Chondrocyte (in vitro differentiated cells): ENCODE measurements around the gene ZSCAN20. TPM values are rescaled to one million over a fixed set of nuclear protein-coding genes. Genes with fewer than 3 reads are reported as not detected.

Experiments
- DNase-seq: peaks from one replicate; pipeline ENCODE4 v3.0.0; 2021; ENCODE audit warnings: mixed read lengths, low spot score
- H3K27ac Mint-ChIP-seq: one replicate; pipeline ENCODE4 v1.8.0; 2021; ENCODE audit warnings: mild to moderate bottlenecking, moderate library complexity, mixed read lengths; ENCODE audit not compliant: unreplicated experiment
- H3K27me3 Mint-ChIP-seq: 2 replicates; pipeline ENCODE4 v1.8.0; 2021; ENCODE audit warnings: low read depth, mixed read lengths
- H3K36me3 Mint-ChIP-seq: 2 replicates; pipeline ENCODE4 v1.8.0; 2021; ENCODE audit warnings: low read depth, mixed read lengths
- H3K4me1 Mint-ChIP-seq: 2 replicates; pipeline ENCODE4 v1.8.0; 2021; ENCODE audit warnings: low read depth, mild to moderate bottlenecking, mixed read lengths
- H3K4me3 Mint-ChIP-seq: one replicate; pipeline ENCODE4 v1.8.0; 2021; ENCODE audit warnings: mild to moderate bottlenecking, moderate library complexity, mixed read lengths; ENCODE audit not compliant: unreplicated experiment
- H3K9me3 Mint-ChIP-seq: 2 replicates; pipeline ENCODE4 v1.8.0; 2021; ENCODE audit warnings: low read depth, mixed read lengths
- CTCF ChIP-seq: fragments of 200-600 bp; sonication (generic); IDR thresholded peaks from 2 replicates; pipeline ENCODE4 v1.5.0; 2021; ENCODE audit warnings: antibody characterized with exemption, mild to moderate bottlenecking, moderate library complexity
- total RNA-seq: library from RNA; stranded (reverse); gene quantifications from 3 replicates; pipeline ENCODE4 v1.2.1, GENCODE V29; 2021

The ZSCAN20 gene
- total RNA-seq, 1 donor from 2014 or later: 4.4 TPM

GRCh38 chr1:33527934-33528333 is 55.5 kb downstream of the ZSCAN20 start:
- no peaks in the 10 kb centered on the region for H3K36me3 Mint-ChIP-seq
- H3K4me1 Mint-ChIP-seq: no peaks in the 10 kb centered on the region
- DNase-seq: no peak

GRCh38 chr1:33529957-33530356 is 57.5 kb downstream of the ZSCAN20 start:
- Mint-ChIP-seq H3K27ac (no peak overlapping the region), H3K27me3 (peaks cover 32% of the 10 kb centered on the region), H3K4me3 (no peak overlapping the region), H3K36me3 (no peaks in the 10 kb centered on the region), H3K4me1 (no peaks in the 10 kb centered on the region), H3K9me3 (peaks cover 4% of the 10 kb centered on the region)
- DNase-seq: no peak
- TF ChIP-seq CTCF: no peak

More at GRCh38 chr1:33527934-33528333, 55.5 kb downstream of the ZSCAN20 start:
- TF ChIP-seq CTCF: no peak
- Mint-ChIP-seq H3K9me3 (peaks cover 4% of the 10 kb centered on the region), H3K27ac (no peak overlapping the region), H3K4me3 (no peak overlapping the region), H3K27me3 (peaks cover 40% of the 10 kb centered on the region)

GRCh38 chr1:33532250-33532649 is 59.8 kb downstream of the ZSCAN20 start:
- H3K4me3 Mint-ChIP-seq: no peak overlapping the region
- no peak overlapping the region for H3K27ac Mint-ChIP-seq
- H3K27me3 Mint-ChIP-seq: peaks cover 33% of the 10 kb centered on the region
- TF ChIP-seq CTCF: no peak
- H3K36me3 Mint-ChIP-seq: no peaks in the 10 kb centered on the region
- H3K4me1 Mint-ChIP-seq: no peaks in the 10 kb centered on the region
- no peak for DNase-seq
- peaks cover 4% of the 10 kb centered on the region for H3K9me3 Mint-ChIP-seq

- H3K27ac Mint-ChIP-seq: no peak overlapping the region
- H3K27me3 Mint-ChIP-seq: peaks cover 31% of the 10 kb centered on the region
- no peak for DNase-seq
Measured at GRCh38 chr1:33532936-33533335, 60.5 kb downstream of the ZSCAN20 start.

GRCh38 chr1:33535334-33535733 is 62.9 kb downstream of the ZSCAN20 start:
- Mint-ChIP-seq H3K36me3 (no peaks in the 10 kb centered on the region), H3K4me1 (no peaks in the 10 kb centered on the region), H3K27ac (no peak overlapping the region), H3K27me3 (peaks cover 18% of the 10 kb centered on the region), H3K4me3 (no peak overlapping the region), H3K9me3 (peaks cover 4% of the 10 kb centered on the region)
- no peak for DNase-seq
- no peak for TF ChIP-seq CTCF

More at GRCh38 chr1:33532936-33533335, 60.5 kb downstream of the ZSCAN20 start:
- Mint-ChIP-seq H3K36me3 (no peaks in the 10 kb centered on the region), H3K9me3 (peaks cover 4% of the 10 kb centered on the region), H3K4me1 (no peaks in the 10 kb centered on the region), H3K4me3 (no peak overlapping the region)
- no peak for TF ChIP-seq CTCF
